Keratinocyte (primary cell): ENCODE results near the gene CDCA4.

Experiments used
- EZH2 ChIP-seq: IDR thresholded peaks from one replicate; pipeline ENCODE4 v1.6.1; 2012; ENCODE audit warnings: inconsistent platforms, mild to moderate bottlenecking, low read length, moderate library complexity
- TF ChIP-seq, protein P1 (sequence below), 3 experiments: IDR thresholded peaks in 1 of 3; conservative IDR thresholded peaks in 1 of 3; optimal IDR thresholded peaks in 1 of 3; 2 replicates in 2 of 3; 3 replicates in 1 of 3; pipeline versions ENCODE3 to v1.5.1; 2011; ENCODE audit warnings: low read length in 3 of 3, mild to moderate bottlenecking in 3 of 3, moderate library complexity in 2 of 3, control low read depth in 1 of 3, inconsistent platforms in 1 of 3; ENCODE audit not compliant: insufficient read depth in 2 of 3; ENCODE audit errors: extremely low read depth in 1 of 3

DNA sequence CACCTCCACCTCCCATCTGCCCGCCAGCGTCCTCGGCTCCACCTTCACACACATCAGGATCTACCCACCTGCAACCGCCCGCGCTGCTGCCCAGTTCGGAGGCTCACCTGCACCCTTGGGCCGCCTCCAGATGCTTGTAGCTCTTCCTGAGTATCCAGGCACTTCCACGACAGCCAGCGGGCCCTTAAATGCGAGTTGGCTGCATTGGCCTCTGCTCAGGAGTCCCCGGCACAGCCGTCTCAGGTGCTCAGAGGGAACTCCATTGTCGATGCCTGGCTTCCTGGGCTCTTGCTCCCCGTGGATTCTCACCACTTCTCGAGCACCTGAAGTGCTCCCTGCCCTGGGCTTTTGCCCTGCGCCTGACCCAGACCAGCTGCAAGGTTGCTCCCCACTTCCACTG lies 21.9 kb upstream of the CDCA4 start:
- TF ChIP-seq, protein P1, sequence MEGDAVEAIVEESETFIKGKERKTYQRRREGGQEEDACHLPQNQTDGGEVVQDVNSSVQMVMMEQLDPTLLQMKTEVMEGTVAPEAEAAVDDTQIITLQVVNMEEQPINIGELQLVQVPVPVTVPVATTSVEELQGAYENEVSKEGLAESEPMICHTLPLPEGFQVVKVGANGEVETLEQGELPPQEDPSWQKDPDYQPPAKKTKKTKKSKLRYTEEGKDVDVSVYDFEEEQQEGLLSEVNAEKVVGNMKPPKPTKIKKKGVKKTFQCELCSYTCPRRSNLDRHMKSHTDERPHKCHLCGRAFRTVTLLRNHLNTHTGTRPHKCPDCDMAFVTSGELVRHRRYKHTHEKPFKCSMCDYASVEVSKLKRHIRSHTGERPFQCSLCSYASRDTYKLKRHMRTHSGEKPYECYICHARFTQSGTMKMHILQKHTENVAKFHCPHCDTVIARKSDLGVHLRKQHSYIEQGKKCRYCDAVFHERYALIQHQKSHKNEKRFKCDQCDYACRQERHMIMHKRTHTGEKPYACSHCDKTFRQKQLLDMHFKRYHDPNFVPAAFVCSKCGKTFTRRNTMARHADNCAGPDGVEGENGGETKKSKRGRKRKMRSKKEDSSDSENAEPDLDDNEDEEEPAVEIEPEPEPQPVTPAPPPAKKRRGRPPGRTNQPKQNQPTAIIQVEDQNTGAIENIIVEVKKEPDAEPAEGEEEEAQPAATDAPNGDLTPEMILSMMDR (optimal IDR thresholded peaks at IDR 0.05 in 1 of 3, IDR thresholded peaks at IDR 0.05 in 1 of 3, conservative IDR thresholded peaks at IDR 0.05 in 1 of 3; ENCODE audit: extremely low read depth in 1 of 3, insufficient read depth in 2 of 3, low read length in 3 of 3): no peak
- no peak for TF ChIP-seq EZH2
